Measurements from ENCODE around the gene UBE3D. TPM values are rescaled to one million over a fixed set of nuclear protein-coding genes. Genes with fewer than 3 reads are reported as not detected.

UBE3D gene
- total and polyA plus RNA-seq, 11 donors = 2.0 to 5.3 (median 2.9) TPM

DNA sequence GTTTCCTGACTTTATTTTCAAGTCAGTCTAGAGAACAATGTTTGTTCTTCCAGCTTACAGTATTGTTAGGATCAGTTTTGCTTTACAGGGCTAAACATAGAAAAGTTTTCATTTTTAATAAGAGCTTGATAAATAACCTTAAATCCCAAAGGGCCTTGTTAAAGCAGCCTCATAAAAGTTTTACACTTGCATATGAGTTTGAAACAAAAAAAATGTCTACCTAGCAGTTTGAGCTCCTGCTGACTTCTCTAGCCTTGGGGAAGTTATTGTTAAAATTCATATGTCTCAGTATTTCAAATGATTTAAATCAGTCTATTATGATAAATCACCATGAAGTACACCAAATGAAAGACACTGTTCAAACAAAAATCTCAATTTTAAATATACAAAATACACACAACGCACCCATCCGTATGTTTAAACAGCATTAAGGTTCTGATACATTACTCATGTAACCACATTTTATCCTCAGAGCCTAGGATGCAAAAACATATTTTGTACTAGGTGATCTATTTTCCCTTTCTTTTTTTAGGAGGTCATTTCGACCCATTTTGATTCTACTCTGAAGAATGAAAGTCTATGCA is 87.2 kb downstream of the UBE3D start:
- 75 to 95% (median 92%) methylated on average over 3 of the region's 3 CpGs for WGBS, 4 donors
- TF ChIP-seq, protein P1, sequence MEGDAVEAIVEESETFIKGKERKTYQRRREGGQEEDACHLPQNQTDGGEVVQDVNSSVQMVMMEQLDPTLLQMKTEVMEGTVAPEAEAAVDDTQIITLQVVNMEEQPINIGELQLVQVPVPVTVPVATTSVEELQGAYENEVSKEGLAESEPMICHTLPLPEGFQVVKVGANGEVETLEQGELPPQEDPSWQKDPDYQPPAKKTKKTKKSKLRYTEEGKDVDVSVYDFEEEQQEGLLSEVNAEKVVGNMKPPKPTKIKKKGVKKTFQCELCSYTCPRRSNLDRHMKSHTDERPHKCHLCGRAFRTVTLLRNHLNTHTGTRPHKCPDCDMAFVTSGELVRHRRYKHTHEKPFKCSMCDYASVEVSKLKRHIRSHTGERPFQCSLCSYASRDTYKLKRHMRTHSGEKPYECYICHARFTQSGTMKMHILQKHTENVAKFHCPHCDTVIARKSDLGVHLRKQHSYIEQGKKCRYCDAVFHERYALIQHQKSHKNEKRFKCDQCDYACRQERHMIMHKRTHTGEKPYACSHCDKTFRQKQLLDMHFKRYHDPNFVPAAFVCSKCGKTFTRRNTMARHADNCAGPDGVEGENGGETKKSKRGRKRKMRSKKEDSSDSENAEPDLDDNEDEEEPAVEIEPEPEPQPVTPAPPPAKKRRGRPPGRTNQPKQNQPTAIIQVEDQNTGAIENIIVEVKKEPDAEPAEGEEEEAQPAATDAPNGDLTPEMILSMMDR (IDR thresholded peaks at IDR 0.05) = no peak
- no peak for TF ChIP-seq POLR2A (IDR thresholded peaks at IDR 0.05)
- no peak for ATAC-seq

DNA sequence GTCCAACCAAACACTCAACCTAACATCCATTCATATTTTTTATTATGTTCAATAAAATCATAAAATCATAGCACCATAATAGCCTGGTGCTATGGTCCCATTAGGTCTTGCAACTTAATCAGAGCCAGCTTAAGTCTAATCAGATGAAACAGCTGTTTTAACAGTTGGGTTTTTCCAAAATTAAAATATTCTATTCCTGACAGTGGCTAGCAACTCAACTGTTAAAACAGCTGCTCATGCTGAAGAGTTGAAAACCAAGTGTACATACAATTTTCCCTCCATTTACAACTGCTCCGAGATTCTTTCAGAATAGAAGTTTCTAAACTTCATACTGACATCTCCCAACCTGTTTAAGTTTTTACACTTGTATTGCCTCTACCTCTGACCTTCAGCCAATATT is 89.5 kb downstream of the UBE3D start:
- Histone ChIP-seq H3K4me1 (no peaks in the 10 kb centered on the region), H3K4me3 (no peak overlapping the region), H3K27ac (no peak overlapping the region), H3K27me3 (no peaks in the 10 kb centered on the region), H3K9me3 (no peaks in the 10 kb centered on the region), H3K36me3 (no peaks in the 10 kb centered on the region)
- TF ChIP-seq POLR2A (IDR thresholded peaks at IDR 0.05) = no peak
- WGBS, 4 donors = 91 to 98% (median 96%) methylated on average over 1 of the region's 1 CpG
- no peak for ATAC-seq
- intact Hi-C loops (cut with DNase I) = no loop called here
- no peak for DNase-seq

More for the DNA sequence above, 87.2 kb downstream of the UBE3D start:
- Histone ChIP-seq H3K4me3 (no peak overlapping the region), H3K36me3 (no peaks in the 10 kb centered on the region), H3K27ac (no peak overlapping the region), H3K4me1 (no peaks in the 10 kb centered on the region), H3K9me3 (no peaks in the 10 kb centered on the region), H3K27me3 (no peaks in the 10 kb centered on the region)
- intact Hi-C loops (cut with DNase I) = no loop called here
- DNase-seq = no peak

DNA sequence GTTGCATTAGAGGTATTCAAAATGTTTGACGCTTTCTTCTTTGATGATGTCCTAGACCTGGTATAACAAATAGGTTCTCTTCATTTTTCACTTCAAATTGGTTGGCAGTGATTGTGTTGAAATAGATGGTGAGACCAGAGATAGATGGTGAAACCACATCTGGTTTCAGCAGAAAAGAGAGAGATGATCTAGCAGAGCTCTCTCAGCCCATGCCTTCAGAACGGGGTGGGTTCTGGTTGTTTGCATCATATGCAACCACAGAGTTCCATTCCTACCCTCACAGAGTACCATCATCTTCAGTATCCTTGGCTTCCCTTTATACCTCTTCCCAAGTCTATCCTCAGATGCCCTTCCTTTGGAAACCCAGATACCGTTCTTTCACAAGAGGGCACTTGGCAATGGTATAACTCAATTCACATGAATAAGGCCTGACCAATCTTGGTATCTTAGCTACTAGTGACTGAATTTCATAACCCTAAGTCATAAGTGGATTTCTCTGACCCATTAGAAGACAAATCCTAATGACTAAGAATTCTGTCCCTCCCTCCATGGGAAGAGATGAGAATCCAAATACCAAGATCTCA is 93.7 kb downstream of the UBE3D start:
- no peaks in the 10 kb centered on the region for H3K27me3 ChIP-seq
- intact Hi-C loops (cut with DNase I) = no loop called here
- H3K27ac ChIP-seq = no peak overlapping the region
- no peaks in the 10 kb centered on the region for H3K36me3 ChIP-seq
- H3K9me3 ChIP-seq = no peaks in the 10 kb centered on the region
- ATAC-seq (no peak), DNase-seq (no peak)
- H3K4me3 ChIP-seq = no peak overlapping the region
- no peaks in the 10 kb centered on the region for H3K4me1 ChIP-seq
- TF ChIP-seq POLR2A (IDR thresholded peaks at IDR 0.05) = no peak
- TF ChIP-seq, protein P1 (IDR thresholded peaks at IDR 0.05) = no peak
- WGBS, 4 donors = 80 to 92% (median 88%) methylated on average over 3 of the region's 3 CpGs

DNA sequence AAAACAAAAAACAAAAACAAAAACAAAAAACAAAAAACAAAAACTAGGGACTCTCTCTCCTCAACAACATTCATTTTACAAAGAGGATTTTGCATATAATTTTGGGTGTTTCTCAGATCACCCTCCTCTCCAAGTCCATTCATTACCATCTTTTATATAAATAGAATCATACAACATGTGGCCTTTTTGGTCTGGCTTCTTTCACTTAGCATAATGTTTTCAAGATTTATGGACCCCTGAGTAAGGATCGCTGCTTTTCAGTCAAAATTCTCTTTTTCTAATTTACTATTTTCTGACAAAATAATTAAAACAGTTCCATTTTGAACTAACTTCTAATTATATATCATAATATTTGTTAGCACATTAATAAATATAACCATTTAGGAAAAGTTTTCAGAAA is 94.8 kb downstream of the UBE3D start:
- H3K27ac ChIP-seq = no peak overlapping the region
- WGBS, 4 donors = 93 to 98% (median 95%) methylated on average over 1 of the region's 1 CpG
- TF ChIP-seq, protein P1 (IDR thresholded peaks at IDR 0.05) = no peak
- no peak for TF ChIP-seq POLR2A (IDR thresholded peaks at IDR 0.05)
- DNase-seq = no peak
- H3K4me3 ChIP-seq = no peak overlapping the region
- no peaks in the 10 kb centered on the region for H3K27me3 ChIP-seq
- intact Hi-C loops (cut with DNase I) = no loop called here
- ATAC-seq = no peak
- H3K4me1 ChIP-seq = no peaks in the 10 kb centered on the region
- H3K36me3 ChIP-seq = no peaks in the 10 kb centered on the region
- no peaks in the 10 kb centered on the region for H3K9me3 ChIP-seq

DNA sequence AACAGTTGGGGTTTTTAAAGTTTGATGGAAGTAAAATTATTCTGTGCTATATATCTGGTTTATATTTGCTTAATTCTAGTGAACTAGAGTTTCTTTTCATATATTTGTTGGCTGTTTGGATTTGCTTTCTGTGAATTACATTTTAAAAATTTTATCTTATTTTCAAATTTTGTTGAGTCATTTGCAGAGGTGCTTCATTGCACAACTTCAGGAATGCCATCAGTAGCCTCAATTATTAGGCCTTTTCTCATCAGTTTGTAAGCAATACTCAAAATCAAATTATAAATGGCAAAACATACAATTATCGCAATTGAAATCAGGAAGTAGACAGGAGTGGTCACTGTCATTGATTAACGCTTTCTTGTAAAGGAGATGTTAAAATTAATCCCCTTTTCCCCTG is 96.9 kb downstream of the UBE3D start:
- DNase-seq = no peak
- TF ChIP-seq POLR2A (IDR thresholded peaks at IDR 0.05) = no peak
- TF ChIP-seq, protein P1 (IDR thresholded peaks at IDR 0.05) = no peak
- Histone ChIP-seq H3K36me3 (no peaks in the 10 kb centered on the region), H3K27me3 (no peaks in the 10 kb centered on the region), H3K4me1 (no peaks in the 10 kb centered on the region), H3K4me3 (no peak overlapping the region), H3K9me3 (no peaks in the 10 kb centered on the region), H3K27ac (no peak overlapping the region)
- no peak for ATAC-seq
- 93 to 98% (median 95%) methylated on average over 2 of the region's 2 CpGs for WGBS, 4 donors
- intact Hi-C loops (cut with DNase I) = no loop called here

Data from heart left ventricle (tissue), 16 donors.